GM12801 (cell line): ENCODE measurements around the gene KRTAP5-7.
"Not testable (repeated sequence)": the region's sequence is repeated elsewhere in the genome, so short reads cannot be mapped to it uniquely, and the experiment has no call there.

Source experiments
- TF ChIP-seq, protein P1 (sequence below): IDR thresholded peaks from one replicate; pipeline ENCODE4 v1.5.1; 2011; ENCODE audit warnings: control low read depth; ENCODE audit not compliant: insufficient read length; ENCODE audit errors: extremely low read depth

The KRTAP5-7 gene, protein sequence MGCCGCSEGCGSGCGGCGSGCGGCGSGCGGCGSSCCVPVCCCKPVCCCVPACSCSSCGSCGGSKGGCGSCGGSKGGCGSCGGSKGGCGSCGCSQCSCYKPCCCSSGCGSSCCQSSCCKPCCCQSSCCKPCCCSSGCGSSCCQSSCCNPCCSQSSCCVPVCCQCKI

DNA sequence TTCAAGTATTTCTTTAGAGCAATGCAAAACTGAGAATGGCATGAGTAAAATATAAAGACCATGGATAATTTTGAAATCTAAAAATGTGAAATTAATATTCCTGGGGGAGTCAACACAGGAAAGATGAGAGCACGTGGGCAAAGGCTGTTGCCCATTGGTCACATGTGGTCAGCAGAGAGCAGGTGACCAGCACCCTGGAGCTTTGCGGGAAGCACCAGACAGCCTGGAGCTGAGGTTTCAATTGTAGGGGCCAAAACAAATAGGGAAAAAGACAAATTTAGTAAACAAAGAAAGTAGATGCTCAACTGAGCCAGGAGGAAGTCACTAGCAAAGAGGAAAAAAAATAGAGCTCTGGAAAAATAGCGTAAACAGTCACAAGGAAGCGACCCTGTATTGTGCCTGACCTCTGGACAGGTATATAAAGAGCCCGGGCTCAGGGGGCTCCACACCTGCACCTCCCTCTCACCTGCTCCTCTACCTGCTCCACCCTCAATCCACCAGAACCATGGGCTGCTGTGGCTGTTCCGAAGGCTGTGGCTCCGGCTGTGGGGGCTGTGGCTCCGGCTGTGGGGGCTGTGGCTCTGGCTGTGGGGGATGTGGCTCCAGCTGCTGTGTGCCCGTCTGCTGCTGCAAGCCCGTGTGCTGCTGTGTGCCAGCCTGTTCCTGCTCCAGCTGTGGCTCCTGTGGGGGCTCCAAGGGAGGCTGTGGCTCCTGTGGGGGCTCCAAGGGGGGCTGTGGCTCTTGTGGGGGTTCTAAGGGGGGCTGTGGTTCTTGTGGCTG lies at the start of gene KRTAP5-7:
Gene KRTAP5-7, plus strand, starts transcription at position 472 of the 780 bp plus-strand sequence. Its CDS starts 34 bp downstream, at position 506.
- TF ChIP-seq, protein P1, sequence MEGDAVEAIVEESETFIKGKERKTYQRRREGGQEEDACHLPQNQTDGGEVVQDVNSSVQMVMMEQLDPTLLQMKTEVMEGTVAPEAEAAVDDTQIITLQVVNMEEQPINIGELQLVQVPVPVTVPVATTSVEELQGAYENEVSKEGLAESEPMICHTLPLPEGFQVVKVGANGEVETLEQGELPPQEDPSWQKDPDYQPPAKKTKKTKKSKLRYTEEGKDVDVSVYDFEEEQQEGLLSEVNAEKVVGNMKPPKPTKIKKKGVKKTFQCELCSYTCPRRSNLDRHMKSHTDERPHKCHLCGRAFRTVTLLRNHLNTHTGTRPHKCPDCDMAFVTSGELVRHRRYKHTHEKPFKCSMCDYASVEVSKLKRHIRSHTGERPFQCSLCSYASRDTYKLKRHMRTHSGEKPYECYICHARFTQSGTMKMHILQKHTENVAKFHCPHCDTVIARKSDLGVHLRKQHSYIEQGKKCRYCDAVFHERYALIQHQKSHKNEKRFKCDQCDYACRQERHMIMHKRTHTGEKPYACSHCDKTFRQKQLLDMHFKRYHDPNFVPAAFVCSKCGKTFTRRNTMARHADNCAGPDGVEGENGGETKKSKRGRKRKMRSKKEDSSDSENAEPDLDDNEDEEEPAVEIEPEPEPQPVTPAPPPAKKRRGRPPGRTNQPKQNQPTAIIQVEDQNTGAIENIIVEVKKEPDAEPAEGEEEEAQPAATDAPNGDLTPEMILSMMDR, result not testable (repeated sequence)

DNA sequence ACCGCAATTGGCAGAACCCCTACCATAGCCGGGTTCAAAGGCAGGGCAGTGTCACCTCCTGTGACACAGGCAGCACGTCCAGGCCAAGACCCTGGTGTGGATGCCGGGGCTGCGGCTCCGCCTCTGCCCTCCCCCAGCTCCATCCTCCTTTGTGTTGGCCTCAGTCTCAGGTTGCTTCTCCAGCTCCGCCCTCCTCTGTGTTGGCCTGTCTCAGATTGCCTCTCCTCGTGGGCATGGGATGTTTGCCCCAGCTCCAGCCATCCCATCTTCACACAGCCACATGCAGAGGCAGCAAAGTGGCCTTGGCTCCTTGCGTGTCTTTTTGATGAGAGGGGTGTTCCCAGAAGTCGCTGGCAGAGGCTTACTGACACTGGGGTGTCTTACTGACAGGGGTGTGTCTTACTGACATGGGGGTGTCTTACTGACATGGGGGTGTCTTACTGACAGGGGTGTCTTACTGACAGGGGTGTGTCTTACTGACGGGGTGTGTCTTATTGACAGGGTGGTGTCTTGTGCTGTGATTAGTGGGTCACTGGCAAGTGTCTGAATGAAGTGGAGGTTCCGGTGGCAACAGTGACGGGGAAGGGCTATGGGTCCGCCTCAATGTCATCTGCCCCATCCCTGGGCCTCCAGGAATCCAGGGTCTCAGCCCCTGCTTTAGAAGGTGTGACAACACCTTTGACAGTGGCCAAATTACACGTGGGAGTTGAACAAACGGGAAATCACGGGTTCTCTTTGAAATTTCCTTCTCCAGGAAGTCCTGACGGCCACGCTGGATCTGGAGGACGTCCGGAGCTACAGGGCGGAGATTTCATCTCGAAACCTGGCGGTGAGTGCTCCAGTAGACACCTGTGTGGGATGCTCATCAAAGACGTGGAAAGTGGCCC lies 49.2 kb upstream of the KRTAP5-7 start:
- TF ChIP-seq, protein P1, result no peak

DNA sequence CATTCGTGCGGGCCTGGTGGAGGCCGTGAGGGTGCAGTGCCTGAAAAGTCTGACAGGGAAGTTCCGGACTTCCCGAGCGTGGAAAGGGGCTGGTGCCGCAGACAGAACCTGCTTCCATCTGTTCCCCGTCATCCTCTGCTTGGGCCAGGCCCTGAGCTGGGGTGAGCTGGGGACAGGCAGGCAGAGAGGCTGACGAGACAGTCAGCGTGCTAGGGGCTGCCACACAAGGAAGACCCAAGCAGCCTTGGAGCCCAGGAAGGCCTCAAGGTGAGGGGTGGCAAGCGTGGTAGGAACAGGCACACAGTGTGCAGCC lies 48.6 kb upstream of the KRTAP5-7 start:
- TF ChIP-seq, protein P1, result no peak

DNA sequence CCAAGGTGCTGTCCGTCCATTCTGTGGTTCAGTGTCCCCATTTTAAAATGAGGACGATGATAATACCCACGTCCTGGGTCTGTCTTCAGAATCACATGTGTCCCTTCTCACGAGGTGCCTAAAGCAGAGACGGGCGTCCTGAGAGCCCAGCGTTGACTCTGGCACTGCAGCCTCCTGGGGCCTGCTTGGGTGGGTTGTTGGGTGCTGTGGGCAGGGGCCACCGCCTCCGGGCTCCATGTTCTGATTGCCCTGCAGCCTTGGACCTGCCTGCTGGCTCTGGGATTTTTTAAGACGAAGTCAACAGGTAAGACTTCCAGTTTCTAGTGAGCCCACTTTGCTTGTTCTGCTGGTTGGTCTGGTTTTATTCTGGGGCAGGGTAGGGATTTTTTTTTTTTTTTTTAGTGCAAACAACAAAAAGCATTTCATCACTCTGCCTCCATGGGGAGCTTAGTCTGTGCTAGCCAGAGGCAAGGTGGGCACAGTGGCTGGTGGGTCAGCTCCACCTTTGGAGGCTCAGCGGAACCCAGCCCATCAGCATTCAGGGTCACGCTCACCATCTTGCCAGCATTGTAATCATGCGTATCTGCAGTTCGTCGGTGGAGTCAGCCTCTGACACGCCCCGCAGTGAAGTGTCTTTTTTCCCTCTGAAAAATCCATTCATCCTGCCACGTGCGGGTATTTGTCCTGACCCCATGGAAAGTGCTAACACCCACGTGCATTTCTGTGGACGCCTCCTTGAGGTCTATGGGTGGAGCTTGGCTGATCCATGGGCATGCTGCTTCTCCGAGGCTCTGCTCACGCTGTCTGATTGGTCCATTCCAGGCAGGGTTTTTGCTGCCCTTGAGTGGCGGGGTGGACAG lies 45.7 kb upstream of the KRTAP5-7 start:
- TF ChIP-seq, protein P1, result no peak

DNA sequence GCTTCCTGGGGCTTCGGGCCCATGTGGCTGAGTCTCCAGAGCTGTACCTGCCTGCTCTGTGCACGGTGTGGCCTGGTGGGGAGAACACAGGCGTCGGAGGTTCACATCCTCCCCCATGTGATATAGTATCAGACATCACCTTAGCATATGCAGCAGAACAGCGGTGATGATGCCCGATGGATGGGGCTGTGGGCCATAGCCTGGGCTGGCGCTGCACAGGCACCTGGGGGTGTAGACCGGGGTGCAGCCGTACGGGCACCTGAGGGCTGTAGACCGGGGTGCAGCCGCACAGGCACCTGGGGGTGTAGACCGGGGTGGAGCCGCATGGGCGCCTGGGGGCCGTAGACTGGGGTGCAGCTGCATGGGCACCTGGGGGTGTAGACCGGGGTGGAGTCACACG lies 44.9 kb upstream of the KRTAP5-7 start:
- TF ChIP-seq, protein P1, result no peak

DNA sequence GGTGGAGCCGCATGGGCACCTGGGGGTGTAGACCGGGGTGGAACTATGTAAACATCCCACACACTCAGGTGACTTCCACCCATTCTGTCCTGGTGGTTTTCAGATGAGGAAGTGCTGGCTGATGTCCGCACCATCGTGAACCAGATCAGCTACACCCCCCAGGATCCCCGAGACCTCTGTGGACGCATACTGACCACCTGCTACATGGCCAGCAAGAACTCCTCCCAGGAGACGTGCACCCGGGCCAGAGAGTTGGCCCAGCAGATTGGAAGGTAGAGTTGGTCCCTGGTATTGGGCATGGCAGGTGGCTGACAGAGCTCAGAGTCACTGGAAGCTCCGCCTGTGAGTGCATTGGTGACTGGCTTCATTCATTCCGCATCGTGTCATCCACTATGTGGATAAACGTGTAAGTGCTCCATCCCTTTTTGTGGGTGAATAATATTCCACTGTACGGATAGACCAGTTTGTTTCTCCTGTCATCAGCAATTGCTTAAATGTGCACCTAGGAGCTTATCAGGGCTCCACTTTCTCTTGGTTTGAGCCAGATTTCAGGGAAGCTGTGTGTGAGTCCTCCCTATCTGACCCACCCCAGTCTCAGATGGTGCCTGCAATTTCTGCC lies 44.2 kb upstream of the KRTAP5-7 start:
- TF ChIP-seq, protein P1, result no peak
